HL-60 (cell line): Measurements from ENCODE around the gene SKI.

Experiments
- GABPA ChIP-seq: IDR thresholded peaks from 2 replicates; pipeline ENCODE4 v1.6.1; 2012; ENCODE audit warnings: low read depth
- POLR2AphosphoS5 ChIP-seq: IDR thresholded peaks from 2 replicates; pipeline ENCODE4 v1.6.1; 2012; ENCODE audit warnings: low read depth
- TF ChIP-seq, protein P1 (sequence below): IDR thresholded peaks from one replicate; pipeline ENCODE4 v1.5.1; 2011; ENCODE audit warnings: low read length, control low read depth, inconsistent platforms; ENCODE audit not compliant: insufficient read depth
- TF ChIP-seq, protein P2 (sequence below): IDR thresholded peaks from 2 replicates; pipeline ENCODE4 v1.6.1; 2012; ENCODE audit warnings: low read depth; ENCODE audit not compliant: insufficient replicate concordance

DNA sequence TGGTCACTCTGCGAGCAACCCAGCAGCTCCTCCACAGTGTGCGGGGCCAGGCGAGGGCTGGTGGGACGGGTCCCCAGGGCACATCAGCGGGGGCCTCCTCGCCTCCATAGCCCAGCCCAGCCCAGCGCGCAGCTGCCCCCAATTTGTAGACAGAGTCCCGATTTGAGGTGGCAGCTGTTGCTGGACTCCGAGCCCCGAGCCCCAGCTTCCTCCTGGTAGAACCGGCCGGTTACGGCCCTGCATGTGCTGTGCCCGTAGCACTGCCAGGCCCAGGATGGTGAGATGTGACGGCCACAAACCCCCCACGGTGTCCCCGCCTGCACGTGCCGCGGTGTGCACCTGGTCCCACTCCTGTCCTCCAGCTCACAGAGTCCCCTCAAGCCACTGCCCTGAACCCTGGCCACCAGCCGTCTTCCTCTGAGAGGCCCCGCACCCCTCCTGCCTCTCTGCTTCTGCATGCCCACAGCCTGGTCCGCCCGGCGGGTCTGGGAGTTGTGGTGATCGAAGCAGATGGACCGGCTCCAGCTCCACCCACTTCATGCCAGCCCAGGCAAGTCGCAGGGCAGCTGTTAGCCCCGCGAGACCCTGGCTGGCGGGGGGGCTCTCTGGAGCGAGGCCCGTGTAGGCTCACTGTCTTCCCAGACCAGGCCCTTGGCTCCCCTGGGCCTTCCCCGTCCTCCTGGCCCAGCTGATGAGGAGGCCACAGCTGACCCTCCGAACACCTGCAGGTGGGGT is 107.8 kb downstream of the SKI start:
- TF ChIP-seq, protein P1, sequence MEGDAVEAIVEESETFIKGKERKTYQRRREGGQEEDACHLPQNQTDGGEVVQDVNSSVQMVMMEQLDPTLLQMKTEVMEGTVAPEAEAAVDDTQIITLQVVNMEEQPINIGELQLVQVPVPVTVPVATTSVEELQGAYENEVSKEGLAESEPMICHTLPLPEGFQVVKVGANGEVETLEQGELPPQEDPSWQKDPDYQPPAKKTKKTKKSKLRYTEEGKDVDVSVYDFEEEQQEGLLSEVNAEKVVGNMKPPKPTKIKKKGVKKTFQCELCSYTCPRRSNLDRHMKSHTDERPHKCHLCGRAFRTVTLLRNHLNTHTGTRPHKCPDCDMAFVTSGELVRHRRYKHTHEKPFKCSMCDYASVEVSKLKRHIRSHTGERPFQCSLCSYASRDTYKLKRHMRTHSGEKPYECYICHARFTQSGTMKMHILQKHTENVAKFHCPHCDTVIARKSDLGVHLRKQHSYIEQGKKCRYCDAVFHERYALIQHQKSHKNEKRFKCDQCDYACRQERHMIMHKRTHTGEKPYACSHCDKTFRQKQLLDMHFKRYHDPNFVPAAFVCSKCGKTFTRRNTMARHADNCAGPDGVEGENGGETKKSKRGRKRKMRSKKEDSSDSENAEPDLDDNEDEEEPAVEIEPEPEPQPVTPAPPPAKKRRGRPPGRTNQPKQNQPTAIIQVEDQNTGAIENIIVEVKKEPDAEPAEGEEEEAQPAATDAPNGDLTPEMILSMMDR: no peak
- TF ChIP-seq GABPA (no peak), POLR2AphosphoS5 (no peak)
- TF ChIP-seq, protein P2, sequence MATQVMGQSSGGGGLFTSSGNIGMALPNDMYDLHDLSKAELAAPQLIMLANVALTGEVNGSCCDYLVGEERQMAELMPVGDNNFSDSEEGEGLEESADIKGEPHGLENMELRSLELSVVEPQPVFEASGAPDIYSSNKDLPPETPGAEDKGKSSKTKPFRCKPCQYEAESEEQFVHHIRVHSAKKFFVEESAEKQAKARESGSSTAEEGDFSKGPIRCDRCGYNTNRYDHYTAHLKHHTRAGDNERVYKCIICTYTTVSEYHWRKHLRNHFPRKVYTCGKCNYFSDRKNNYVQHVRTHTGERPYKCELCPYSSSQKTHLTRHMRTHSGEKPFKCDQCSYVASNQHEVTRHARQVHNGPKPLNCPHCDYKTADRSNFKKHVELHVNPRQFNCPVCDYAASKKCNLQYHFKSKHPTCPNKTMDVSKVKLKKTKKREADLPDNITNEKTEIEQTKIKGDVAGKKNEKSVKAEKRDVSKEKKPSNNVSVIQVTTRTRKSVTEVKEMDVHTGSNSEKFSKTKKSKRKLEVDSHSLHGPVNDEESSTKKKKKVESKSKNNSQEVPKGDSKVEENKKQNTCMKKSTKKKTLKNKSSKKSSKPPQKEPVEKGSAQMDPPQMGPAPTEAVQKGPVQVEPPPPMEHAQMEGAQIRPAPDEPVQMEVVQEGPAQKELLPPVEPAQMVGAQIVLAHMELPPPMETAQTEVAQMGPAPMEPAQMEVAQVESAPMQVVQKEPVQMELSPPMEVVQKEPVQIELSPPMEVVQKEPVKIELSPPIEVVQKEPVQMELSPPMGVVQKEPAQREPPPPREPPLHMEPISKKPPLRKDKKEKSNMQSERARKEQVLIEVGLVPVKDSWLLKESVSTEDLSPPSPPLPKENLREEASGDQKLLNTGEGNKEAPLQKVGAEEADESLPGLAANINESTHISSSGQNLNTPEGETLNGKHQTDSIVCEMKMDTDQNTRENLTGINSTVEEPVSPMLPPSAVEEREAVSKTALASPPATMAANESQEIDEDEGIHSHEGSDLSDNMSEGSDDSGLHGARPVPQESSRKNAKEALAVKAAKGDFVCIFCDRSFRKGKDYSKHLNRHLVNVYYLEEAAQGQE: no peak
